Stimulated activated CD8-positive, alpha-beta memory T cell treated with anti-CD3 and anti-CD28 coated beads, Interleukin-15, amount 100 ng/mL, for 4 hours (primary cell): ENCODE results near the gene PCK1.

Source experiments
- DNase-seq, 2 donors: peaks; one replicate each; pipeline ENCODE4 v3.0.0-alpha.2; 2020; ENCODE audit warnings: low read depth in 2 of 2

Gene PCK1

GRCh38 chr20:57559658-57560553, 1.0 kb upstream of the PCK1 start:
- DNase-seq: no peak

GRCh38 chr20:57561356-57562279, 708 bp downstream of the PCK1 start:
- DNase-seq: no peak

- DNase-seq: no peak
Measured at GRCh38 chr20:57562541-57563465, 1.9 kb downstream of the PCK1 start.

- no peak for DNase-seq
Measured at GRCh38 chr20:57563522-57563921, 2.6 kb downstream of the PCK1 start.

- DNase-seq: no peak
Measured at GRCh38 chr20:57564180-57564802, 3.4 kb downstream of the PCK1 start.

- no peak for DNase-seq
Measured at GRCh38 chr20:57564951-57565642, 4.2 kb downstream of the PCK1 start.

GRCh38 chr20:57566399-57566798, 5.5 kb downstream of the PCK1 start:
- DNase-seq: no peak

GRCh38 chr20:57566803-57567459, 6.0 kb downstream of the PCK1 start:
- DNase-seq: no peak

GRCh38 chr20:57567471-57568079, 6.7 kb downstream of the PCK1 start:
- no peak for DNase-seq

GRCh38 chr20:57568088-57568896, 7.4 kb downstream of the PCK1 start:
- DNase-seq: no peak

- DNase-seq: no peak
Measured at GRCh38 chr20:57568960-57569359, 8.1 kb downstream of the PCK1 start.

- DNase-seq: no peak
Measured at GRCh38 chr20:57570145-57570850, 9.4 kb downstream of the PCK1 start.

- DNase-seq: no peak
Measured at GRCh38 chr20:57570920-57571319, 10.0 kb downstream of the PCK1 start.

- no peak for DNase-seq
Measured at GRCh38 chr20:57571782-57572416, 11.0 kb downstream of the PCK1 start.

GRCh38 chr20:57573242-57573641, 12.3 kb downstream of the PCK1 start:
- no peak for DNase-seq

GRCh38 chr20:57573894-57574293, 13.0 kb downstream of the PCK1 start:
- DNase-seq: no peak

GRCh38 chr20:57574954-57575353, 14.0 kb downstream of the PCK1 start:
- no peak for DNase-seq
